AG10803 (cell line): ENCODE data around the gene REXO1.

ENCODE experiments used
- DNase-seq: peaks from one replicate; pipeline ENCODE4 v3.0.0; 2010; ENCODE audit warnings: low read depth
- H3K4me3 ChIP-seq: 2 replicates; pipeline ENCODE4 v1.5.1; 2011; ENCODE audit warnings: mild to moderate bottlenecking, low read length, control low read depth
- CTCF ChIP-seq: conservative IDR thresholded peaks from 2 replicates; pipeline ENCODE4 v1.5.1; 2011; ENCODE audit warnings: mild to moderate bottlenecking, low read length, control low read depth, inconsistent platforms

Gene REXO1

GRCh38 chr19:1785310-1785709, 63.0 kb downstream of the REXO1 start:
- H3K4me3 ChIP-seq: no peak overlapping the region
- DNase-seq: no peak
- no peak for TF ChIP-seq CTCF

- TF ChIP-seq CTCF: no peak
- DNase-seq: no peak
- no peak overlapping the region for H3K4me3 ChIP-seq
Observed at GRCh38 chr19:1783874-1784273, 64.4 kb downstream of the REXO1 start.

GRCh38 chr19:1783354-1783753, 64.9 kb downstream of the REXO1 start:
- no peak for DNase-seq
- TF ChIP-seq CTCF: no peak

GRCh38 chr19:1782521-1782920, 65.8 kb downstream of the REXO1 start:
- no peak for DNase-seq
- TF ChIP-seq CTCF: no peak
- no peak overlapping the region for H3K4me3 ChIP-seq

More at GRCh38 chr19:1783354-1783753, 64.9 kb downstream of the REXO1 start:
- H3K4me3 ChIP-seq: no peak overlapping the region

GRCh38 chr19:1780272-1780958, 67.9 kb downstream of the REXO1 start:
- DNase-seq: peak; percentile 34
- peak; percentile 27; the same call in 1 of the 2 replicates for TF ChIP-seq CTCF

GRCh38 chr19:1779574-1779973, 68.7 kb downstream of the REXO1 start:
- no peak overlapping the region for H3K4me3 ChIP-seq
- TF ChIP-seq CTCF: no peak

More at GRCh38 chr19:1780272-1780958, 67.9 kb downstream of the REXO1 start:
- H3K4me3 ChIP-seq: no peak overlapping the region

GRCh38 chr19:1777149-1777548, 71.1 kb downstream of the REXO1 start:
- no peak for TF ChIP-seq CTCF
- no peak for DNase-seq
- H3K4me3 ChIP-seq: no peak overlapping the region

More at GRCh38 chr19:1779574-1779973, 68.7 kb downstream of the REXO1 start:
- DNase-seq: no peak
